ENCODE results near the gene MFSD11. TPM values are rescaled to one million over a fixed set of nuclear protein-coding genes. Genes with fewer than 3 reads are reported as not detected.

The MFSD11 gene
- total and polyA plus RNA-seq, 2 of the 8 experiments (the other 6 are each of a cell fraction or from before 2014, with no cell fraction given) = 17.7 to 19.8 TPM

DNA sequence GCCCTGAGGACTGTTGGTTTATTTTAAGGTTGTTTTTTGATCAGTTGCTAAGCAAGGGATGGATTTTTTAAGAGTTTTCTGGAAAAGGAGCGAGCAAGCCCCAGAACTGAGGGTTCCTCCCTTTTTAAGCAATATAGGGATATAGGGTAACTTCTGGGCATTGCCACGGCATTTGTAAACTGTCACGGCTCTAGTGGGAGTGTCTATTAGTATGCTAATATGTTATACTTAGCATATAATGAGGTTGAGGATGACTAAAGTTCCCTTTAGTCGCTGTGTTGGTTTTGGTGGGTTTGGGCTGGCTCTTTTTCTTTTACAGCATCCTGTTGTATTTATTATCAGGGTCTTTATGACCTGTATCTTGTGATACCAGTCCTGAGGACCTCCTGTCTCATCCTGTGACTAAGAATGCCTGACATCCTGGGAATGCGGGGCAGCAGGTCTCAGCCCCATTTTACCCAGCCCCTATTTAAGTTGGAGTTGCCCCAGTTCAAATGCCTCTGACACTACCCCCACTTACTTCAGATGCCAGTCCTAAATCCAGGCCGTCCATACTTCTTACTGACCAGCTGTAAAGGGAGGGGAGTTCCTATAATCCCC is 59.4 kb downstream of the MFSD11 start:
- no peak overlapping the region for H3K4me3 ChIP-seq (ENCODE audit: extremely low read depth in 1 of 4, insufficient read depth in 2 of 4, low read depth in 3 of 4, low read length in 4 of 4)

More for the DNA sequence above, 59.4 kb downstream of the MFSD11 start:
- Histone ChIP-seq H3K4me1 (replicated peaks in 1 of 4; ENCODE audit: control insufficient read depth in 3 of 4, insufficient read depth in 4 of 4, low read length in 3 of 4) (peaks cover 0 to 5% (median 2%) of the 10 kb centered on the region in 4 experiments; a peak in 3 of 7 replicates), H3K23me2 (ENCODE audit: low read depth, low read length) (no peaks in the 10 kb centered on the region), H3K79me2 (ENCODE audit: control insufficient read depth in 1 of 2, insufficient read depth in 2 of 2, low read length in 2 of 2) (no peaks in the 10 kb centered on the region), H4K5ac (ENCODE audit: insufficient read length, low read depth, low read length) (no peak overlapping the region), H2BK120ac (replicated peaks; ENCODE audit: low read depth, low read length) (no peak overlapping the region), H3K18ac (ENCODE audit: extremely low read depth, low read length) (no peak overlapping the region), H3K14ac (ENCODE audit: insufficient read length) (no peak overlapping the region), H4K8ac (ENCODE audit: extremely low read depth, insufficient read depth, low read length) (no peak overlapping the region), H3K4ac (replicated peaks; ENCODE audit: insufficient read length, low read depth, low read length) (no peak overlapping the region), H3K27ac (ENCODE audit: low read depth, low read length) (no peak overlapping the region), H3K23ac (ENCODE audit: insufficient read length) (no peak overlapping the region), H2BK5ac (ENCODE audit: low read depth, low read length) (no peak overlapping the region), H3K9ac (replicated peaks in 1 of 4; ENCODE audit: extremely low read depth in 1 of 4, low read depth in 3 of 4, low read length in 3 of 4) (no peak overlapping the region), H3K56ac (replicated peaks; ENCODE audit: insufficient read length, low read depth, low read length) (no peak overlapping the region), H2BK20ac (ENCODE audit: low read length) (no peak overlapping the region), H2AK5ac (ENCODE audit: low read depth, low read length) (no peak overlapping the region), H3K27me3 (replicated peaks in 1 of 4; ENCODE audit: control insufficient read depth in 3 of 4, extremely low read depth in 1 of 4, insufficient read depth in 3 of 4, low read length in 3 of 4) (no peaks in the 10 kb centered on the region), H3K36me3 (ENCODE audit: control insufficient read depth in 2 of 4, insufficient read depth in 4 of 4, low read length in 3 of 4) (no peaks in the 10 kb centered on the region), H3K9me3 (ENCODE audit: insufficient read depth in 2 of 2, low read depth in 1 of 2, low read length in 1 of 2) (no peaks in the 10 kb centered on the region), H4K20me1 (replicated peaks in 1 of 2; ENCODE audit: control insufficient read depth in 1 of 2, insufficient read depth in 2 of 2, low read length in 2 of 2) (no peaks in the 10 kb centered on the region), H3K79me1 (ENCODE audit: low read depth, low read length) (no peaks in the 10 kb centered on the region), H2BK12ac (ENCODE audit: low read depth, low read length) (no peak overlapping the region), H3K4me2 (ENCODE audit: insufficient read depth in 1 of 2, low read depth in 2 of 2, low read length in 2 of 2) (peak overlapping the region in 1 of 2 experiments; percentile 22; a peak in 1 of 4 replicates), H4K91ac (replicated peaks; ENCODE audit: insufficient read length, low read length) (no peak overlapping the region), H2AFZ (ENCODE audit: low read length) (no peak overlapping the region), H2BK15ac (ENCODE audit: low read length) (no peak overlapping the region)
- CTCF ChIA-PET (ENCODE audit: partially characterized antibody) = interaction anchor here (0.6 to 1.5 kb wide), 4 partner anchors 13 to 42 kb away, joined by 3 to 4 read pairs (median 3); no protein-coding TSS in a partner anchor
- no peak for TF ChIP-seq POU5F1 (IDR thresholded peaks at IDR 0.05; ENCODE audit: low read depth, low read length)
- peak; percentile 78 for TF ChIP-seq SP1 (IDR thresholded peaks at IDR 0.05; ENCODE audit: low read depth, low read length)
- TF ChIP-seq TEAD4 (IDR thresholded peaks at IDR 0.05; ENCODE audit: low read depth, low read length) = peak; percentile 92
- peak; percentile 56; the same call in 1 of the 2 replicates for TF ChIP-seq RBBP5 (IDR thresholded peaks at IDR 0.05; ENCODE audit: borderline replicate concordance, low read depth, low read length)
- no peak for TF ChIP-seq POLR2A (IDR thresholded peaks at IDR 0.05; ENCODE audit: control extremely low read depth in 1 of 2, low read depth in 2 of 2, low read length in 2 of 2)
- POLR2A ChIA-PET (ENCODE audit: partially characterized antibody) = interaction anchor here (0.6 to 0.7 kb wide), 2 partner anchors 9 to 326 kb away, joined by 3 read pairs; no protein-coding TSS in a partner anchor
- FAIRE-seq (no peak), DNase-seq (ENCODE audit: low read depth in 1 of 2, low spot score in 2 of 2) (no peak)
- 66% methylated on average over 6 of the region's 6 CpGs; no CpG with 5 or more reads in 1 of the 2 experiments for WGBS, 2 experiments (ENCODE audit: extremely low coverage in 1 of 2, insufficient coverage in 1 of 2, insufficient read length in 1 of 2, insufficient replicate concordance in 2 of 2, low coverage in 1 of 2, low lambda C conversion rate in 2 of 2, missing lambda C conversion rate in 1 of 2)
